Measurements from ENCODE around the gene MYO1B. TPM values are rescaled to one million over a fixed set of nuclear protein-coding genes. Genes with fewer than 3 reads are reported as not detected.

MYO1B gene
- total RNA-seq, 1 donor from 2014 or later = 67.7 TPM

DNA sequence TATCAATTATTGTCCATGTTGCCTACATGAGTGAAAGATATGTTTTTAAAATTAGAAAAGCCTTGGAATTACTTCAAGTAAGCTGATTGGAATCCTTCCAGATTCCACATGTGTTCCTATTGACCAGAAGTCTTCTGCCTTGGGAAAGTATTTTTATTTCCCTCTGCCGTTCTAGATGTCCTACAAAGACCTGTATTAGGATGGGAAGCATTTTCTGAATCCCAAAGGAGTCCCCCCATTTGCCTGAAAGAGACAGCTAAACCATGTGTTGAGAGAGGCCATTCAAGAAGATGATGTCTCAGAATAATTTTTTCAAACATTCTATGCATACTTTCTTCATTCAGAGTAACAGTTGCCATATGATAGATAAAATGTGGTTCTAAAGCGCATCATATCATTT lies 19.0 kb upstream of the MYO1B start:
- no peak overlapping the region for H3K27ac Mint-ChIP-seq
- peaks cover 10% of the 10 kb centered on the region for H3K4me1 Mint-ChIP-seq (ENCODE audit: unreplicated experiment)
- H3K4me3 Mint-ChIP-seq = no peak overlapping the region
- H3K36me3 Mint-ChIP-seq = no peaks in the 10 kb centered on the region
- H3K27me3 Mint-ChIP-seq = no peaks in the 10 kb centered on the region
- no peak for DNase-seq (ENCODE audit: extremely low spot score, unreplicated experiment)
- TF ChIP-seq, protein P1, sequence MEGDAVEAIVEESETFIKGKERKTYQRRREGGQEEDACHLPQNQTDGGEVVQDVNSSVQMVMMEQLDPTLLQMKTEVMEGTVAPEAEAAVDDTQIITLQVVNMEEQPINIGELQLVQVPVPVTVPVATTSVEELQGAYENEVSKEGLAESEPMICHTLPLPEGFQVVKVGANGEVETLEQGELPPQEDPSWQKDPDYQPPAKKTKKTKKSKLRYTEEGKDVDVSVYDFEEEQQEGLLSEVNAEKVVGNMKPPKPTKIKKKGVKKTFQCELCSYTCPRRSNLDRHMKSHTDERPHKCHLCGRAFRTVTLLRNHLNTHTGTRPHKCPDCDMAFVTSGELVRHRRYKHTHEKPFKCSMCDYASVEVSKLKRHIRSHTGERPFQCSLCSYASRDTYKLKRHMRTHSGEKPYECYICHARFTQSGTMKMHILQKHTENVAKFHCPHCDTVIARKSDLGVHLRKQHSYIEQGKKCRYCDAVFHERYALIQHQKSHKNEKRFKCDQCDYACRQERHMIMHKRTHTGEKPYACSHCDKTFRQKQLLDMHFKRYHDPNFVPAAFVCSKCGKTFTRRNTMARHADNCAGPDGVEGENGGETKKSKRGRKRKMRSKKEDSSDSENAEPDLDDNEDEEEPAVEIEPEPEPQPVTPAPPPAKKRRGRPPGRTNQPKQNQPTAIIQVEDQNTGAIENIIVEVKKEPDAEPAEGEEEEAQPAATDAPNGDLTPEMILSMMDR (conservative IDR thresholded peaks at IDR 0.05) = no peak
- H3K9me3 Mint-ChIP-seq = no peaks in the 10 kb centered on the region

DNA sequence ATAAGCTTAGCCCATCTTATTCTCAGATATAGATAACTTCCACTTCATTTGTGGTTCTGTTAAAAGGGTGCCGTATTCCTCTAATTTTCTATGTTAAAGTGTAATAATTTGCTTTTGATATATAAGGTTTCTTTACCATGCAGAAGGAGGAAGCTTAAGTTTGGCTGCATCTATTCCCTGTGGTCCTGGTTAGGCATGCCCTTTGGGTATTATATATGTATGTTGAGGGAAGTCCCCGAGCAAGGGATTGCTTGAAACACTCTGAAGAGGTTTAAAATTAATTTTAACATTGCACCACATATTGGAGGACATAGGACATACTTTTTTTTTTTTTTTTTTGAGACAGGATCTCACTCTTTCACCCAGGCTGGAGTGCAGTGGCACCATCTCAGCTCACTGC lies 16.9 kb upstream of the MYO1B start:
- no peak for DNase-seq (ENCODE audit: extremely low spot score, unreplicated experiment)
- no peaks in the 10 kb centered on the region for H3K9me3 Mint-ChIP-seq
- peaks cover 25% of the 10 kb centered on the region for H3K4me1 Mint-ChIP-seq (ENCODE audit: unreplicated experiment)
- H3K36me3 Mint-ChIP-seq = no peaks in the 10 kb centered on the region
- no peak overlapping the region for H3K27ac Mint-ChIP-seq
- H3K27me3 Mint-ChIP-seq = no peaks in the 10 kb centered on the region
- TF ChIP-seq, protein P1 (conservative IDR thresholded peaks at IDR 0.05) = no peak
- H3K4me3 Mint-ChIP-seq = no peak overlapping the region

DNA sequence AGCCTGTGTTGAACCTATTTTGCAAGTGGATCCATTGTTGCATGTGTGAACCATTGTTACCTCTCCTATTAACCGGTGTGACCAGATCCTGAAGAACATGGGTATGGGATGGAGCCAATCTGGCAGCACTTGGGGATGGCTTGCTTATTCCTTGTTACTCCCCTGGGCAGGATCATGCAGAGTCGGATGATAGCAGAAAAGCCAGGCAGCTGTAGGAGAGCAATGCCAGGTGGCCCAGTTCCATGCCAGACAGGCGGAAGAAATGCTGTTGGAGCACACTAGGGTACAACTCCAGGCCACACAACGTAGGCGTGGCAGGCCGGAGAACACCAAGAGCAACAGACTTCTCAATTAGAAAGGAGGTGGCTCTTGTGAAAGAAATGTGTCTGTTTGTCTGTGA lies 16.3 kb upstream of the MYO1B start:
- DNase-seq (ENCODE audit: extremely low spot score, unreplicated experiment) = no peak
- no peaks in the 10 kb centered on the region for H3K9me3 Mint-ChIP-seq
- TF ChIP-seq, protein P1 (conservative IDR thresholded peaks at IDR 0.05) = no peak
- no peaks in the 10 kb centered on the region for H3K27me3 Mint-ChIP-seq
- peaks cover 25% of the 10 kb centered on the region for H3K4me1 Mint-ChIP-seq (ENCODE audit: unreplicated experiment)
- no peak overlapping the region for H3K27ac Mint-ChIP-seq
- no peaks in the 10 kb centered on the region for H3K36me3 Mint-ChIP-seq
- H3K4me3 Mint-ChIP-seq = no peak overlapping the region

DNA sequence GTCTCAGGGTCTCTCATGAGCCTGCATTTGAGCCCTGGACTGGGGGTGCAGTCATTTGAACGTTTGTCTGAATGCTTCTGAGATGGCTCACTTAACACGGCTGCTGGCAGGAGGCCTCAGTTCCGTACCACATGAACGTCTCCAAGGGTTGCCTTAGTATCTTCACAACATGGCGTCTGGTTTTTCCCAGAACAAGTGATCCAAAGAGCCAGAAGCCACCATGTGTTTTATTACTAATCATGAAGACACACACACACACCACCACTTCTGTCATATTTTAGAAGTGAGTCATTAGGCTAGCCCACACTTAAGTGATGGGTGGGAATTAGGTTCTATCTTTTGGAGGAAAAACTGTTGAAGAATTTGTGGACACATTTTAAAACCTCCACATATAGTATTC lies 15.0 kb upstream of the MYO1B start:
- TF ChIP-seq, protein P1 (conservative IDR thresholded peaks at IDR 0.05) = no peak

DNA sequence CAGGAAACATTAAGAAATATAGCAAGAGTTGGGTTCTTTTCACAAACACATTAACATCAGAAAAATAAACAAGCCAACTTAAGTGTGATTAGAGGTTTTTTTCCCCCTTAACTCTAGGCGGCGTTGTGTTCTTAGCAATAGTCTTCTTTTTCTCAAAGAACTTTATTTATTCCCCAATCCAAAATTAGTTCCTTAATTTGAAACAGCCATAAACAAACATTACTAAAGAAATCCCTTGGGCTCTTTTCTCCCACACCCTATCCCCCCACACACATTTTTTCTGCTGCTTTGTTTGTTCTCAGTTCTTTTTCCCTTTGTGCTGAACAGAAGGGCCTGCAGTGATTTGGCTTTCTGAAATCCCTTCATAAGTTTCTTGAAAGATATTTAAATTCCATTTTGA lies 13.2 kb upstream of the MYO1B start:
- DNase-seq (ENCODE audit: extremely low spot score, unreplicated experiment) = no peak
- TF ChIP-seq, protein P1 (conservative IDR thresholded peaks at IDR 0.05) = peak; percentile 59
- Mint-ChIP-seq H3K4me1 (ENCODE audit: unreplicated experiment) (peaks cover 21% of the 10 kb centered on the region), H3K9me3 (no peaks in the 10 kb centered on the region), H3K36me3 (no peaks in the 10 kb centered on the region), H3K4me3 (no peak overlapping the region), H3K27me3 (no peaks in the 10 kb centered on the region), H3K27ac (no peak overlapping the region)

More for the DNA sequence above, 15.0 kb upstream of the MYO1B start:
- H3K36me3 Mint-ChIP-seq = no peaks in the 10 kb centered on the region
- H3K27me3 Mint-ChIP-seq = no peaks in the 10 kb centered on the region
- no peaks in the 10 kb centered on the region for H3K9me3 Mint-ChIP-seq
- peaks cover 25% of the 10 kb centered on the region for H3K4me1 Mint-ChIP-seq (ENCODE audit: unreplicated experiment)
- H3K27ac Mint-ChIP-seq = no peak overlapping the region
- no peak overlapping the region for H3K4me3 Mint-ChIP-seq
- no peak for DNase-seq (ENCODE audit: extremely low spot score, unreplicated experiment)

DNA sequence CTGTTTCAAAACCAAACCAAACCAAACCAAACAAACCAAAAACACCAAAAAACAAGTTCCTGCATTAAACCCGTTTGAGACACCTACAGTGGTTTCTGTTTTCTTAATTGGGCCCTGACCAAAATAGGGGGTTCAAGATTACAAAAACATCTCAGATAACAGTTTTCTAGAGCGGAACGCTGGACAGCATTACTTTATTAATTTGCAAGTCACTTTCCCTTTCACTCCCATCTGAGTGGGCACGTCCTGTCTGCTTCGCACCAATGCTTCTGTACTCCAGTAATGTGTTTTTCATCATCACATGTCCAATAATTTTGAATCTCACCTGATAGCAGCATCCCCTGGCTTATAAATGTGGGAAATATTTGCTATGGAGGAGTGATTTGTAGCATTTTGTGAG lies 11.7 kb upstream of the MYO1B start:
- Mint-ChIP-seq H3K4me1 (ENCODE audit: unreplicated experiment) (peaks cover 15% of the 10 kb centered on the region), H3K4me3 (no peak overlapping the region), H3K27me3 (no peaks in the 10 kb centered on the region), H3K9me3 (no peaks in the 10 kb centered on the region), H3K27ac (no peak overlapping the region), H3K36me3 (no peaks in the 10 kb centered on the region)
- no peak for DNase-seq (ENCODE audit: extremely low spot score, unreplicated experiment)
- TF ChIP-seq, protein P1 (conservative IDR thresholded peaks at IDR 0.05) = no peak
